Umbilical cord (tissue), 1 donor: ENCODE measurements around the gene DNAJA3. TPM values are rescaled to one million over a fixed set of nuclear protein-coding genes. Genes with fewer than 3 reads are reported as not detected.

Experiments used
- total RNA-seq: library from RNA; depleted of rRNA; stranded (reverse); fragments of >200 nt; gene quantifications from one replicate; pipeline ENCODE4 v1.2.3, GENCODE V29; 2014; ENCODE audit warnings: low replicate concordance; ENCODE audit not compliant: insufficient read depth

The DNAJA3 gene
- total RNA-seq, 1 donor from 2014 or later: 17.1 TPM

Other genes with a start within 250 kb of the DNAJA3 start
- 1.4 TPM for gene SRL, start 183.8 kb upstream of the DNAJA3 start, total RNA-seq
- 24.8 TPM for gene TFAP4, start 152.8 kb upstream of the DNAJA3 start, total RNA-seq
- 8.9 TPM for gene GLIS2, start 109.8 kb upstream of the DNAJA3 start, total RNA-seq
- gene PAM16, start 74.5 kb upstream of the DNAJA3 start, total RNA-seq: 1.7 TPM
- 57.3 TPM for gene VASN, start 54.0 kb upstream of the DNAJA3 start, total RNA-seq
- gene CORO7, start 9.3 kb upstream of the DNAJA3 start, total RNA-seq: 53.2 TPM
- 17.1 TPM for gene NMRAL1, start 48.8 kb downstream of the DNAJA3 start, total RNA-seq
- gene HMOX2, start 50.5 kb downstream of the DNAJA3 start, total RNA-seq: 32.3 TPM
- 7.9 TPM for gene CDIP1, start 112.9 kb downstream of the DNAJA3 start, total RNA-seq
- gene C16orf96, start 130.5 kb downstream of the DNAJA3 start, total RNA-seq: 0.48 TPM
- 1.4 TPM for gene UBALD1, start 189.0 kb downstream of the DNAJA3 start, total RNA-seq
- 21.9 TPM for gene MGRN1, start 199.0 kb downstream of the DNAJA3 start, total RNA-seq